Ramos (cell line): ENCODE results near the gene CFL1.
"Not testable (repeated sequence)": the region's sequence is repeated elsewhere in the genome, so short reads cannot be mapped to it uniquely, and the experiment has no call there.

ENCODE experiments used
- in situ Hi-C: fragments of 300-500 bp; cut with MboI; formaldehyde crosslinking; loops from one replicate; pipeline ENCODE4 v1.14.3; 2022; ENCODE audit warnings: low sequenced_read_pairs; ENCODE audit not compliant: unreplicated experiment

CFL1 gene

GRCh38 chr11:65844231-65844872, 13.6 kb downstream of the CFL1 start:
- in situ Hi-C loops: no loop called here

- in situ Hi-C loops: no loop called here
Observed at GRCh38 chr11:65843811-65844210, 14.2 kb downstream of the CFL1 start.

GRCh38 chr11:65842144-65842543, 15.8 kb downstream of the CFL1 start:
- in situ Hi-C loops: no loop called here

GRCh38 chr11:65834202-65834601, 23.8 kb downstream of the CFL1 start:
- in situ Hi-C loops: no loop called here

- in situ Hi-C loops: no loop called here
Observed at GRCh38 chr11:65833297-65834030, 24.5 kb downstream of the CFL1 start, which contains the start of gene SNX32. Gene SNX32, plus strand, starts transcription at chr11:65833963. Its CDS starts 103 bp downstream, at chr11:65834066.

GRCh38 chr11:65832231-65832630, 25.7 kb downstream of the CFL1 start:
- in situ Hi-C loops: not testable (repeated sequence)

GRCh38 chr11:65829459-65829858, 28.5 kb downstream of the CFL1 start:
- in situ Hi-C loops: no loop called here

GRCh38 chr11:65826984-65827735, 30.8 kb downstream of the CFL1 start:
- in situ Hi-C loops: no loop called here

GRCh38 chr11:65822776-65823528, 35.0 kb downstream of the CFL1 start:
- in situ Hi-C loops: loop anchor here (5.0 kb wide), 1 partner anchor 106 kb away; no protein-coding TSS in a partner anchor

GRCh38 chr11:65821107-65821506, 36.9 kb downstream of the CFL1 start:
- in situ Hi-C loops: loop anchor here (5.0 kb wide), 1 partner anchor 104 kb away; no protein-coding TSS in a partner anchor

GRCh38 chr11:65817835-65818680, 39.9 kb downstream of the CFL1 start:
- in situ Hi-C loops: no loop called here

GRCh38 chr11:65817312-65817834, 40.6 kb downstream of the CFL1 start:
- in situ Hi-C loops: no loop called here

GRCh38 chr11:65816696-65817095, 41.3 kb downstream of the CFL1 start:
- in situ Hi-C loops: no loop called here

- in situ Hi-C loops: no loop called here
Observed at GRCh38 chr11:65814986-65815565, 42.9 kb downstream of the CFL1 start.

GRCh38 chr11:65814131-65814985, 43.6 kb downstream of the CFL1 start:
- in situ Hi-C loops: no loop called here

- in situ Hi-C loops: no loop called here
Observed at GRCh38 chr11:65811764-65812475, 46.1 kb downstream of the CFL1 start.
